ENCODE measurements around the gene SMG6.
"Not testable (repeated sequence)": the region's sequence is repeated elsewhere in the genome, so short reads cannot be mapped to it uniquely, and the experiment has no call there.

Gene SMG6

GRCh38 chr17:2172999-2173398, 130.6 kb downstream of the SMG6 start:
- no peak for DNase-seq (ENCODE audit: low read depth)
- H3K4me3 ChIP-seq (ENCODE audit: low read length) = no peak overlapping the region
- TF ChIP-seq, protein P1, sequence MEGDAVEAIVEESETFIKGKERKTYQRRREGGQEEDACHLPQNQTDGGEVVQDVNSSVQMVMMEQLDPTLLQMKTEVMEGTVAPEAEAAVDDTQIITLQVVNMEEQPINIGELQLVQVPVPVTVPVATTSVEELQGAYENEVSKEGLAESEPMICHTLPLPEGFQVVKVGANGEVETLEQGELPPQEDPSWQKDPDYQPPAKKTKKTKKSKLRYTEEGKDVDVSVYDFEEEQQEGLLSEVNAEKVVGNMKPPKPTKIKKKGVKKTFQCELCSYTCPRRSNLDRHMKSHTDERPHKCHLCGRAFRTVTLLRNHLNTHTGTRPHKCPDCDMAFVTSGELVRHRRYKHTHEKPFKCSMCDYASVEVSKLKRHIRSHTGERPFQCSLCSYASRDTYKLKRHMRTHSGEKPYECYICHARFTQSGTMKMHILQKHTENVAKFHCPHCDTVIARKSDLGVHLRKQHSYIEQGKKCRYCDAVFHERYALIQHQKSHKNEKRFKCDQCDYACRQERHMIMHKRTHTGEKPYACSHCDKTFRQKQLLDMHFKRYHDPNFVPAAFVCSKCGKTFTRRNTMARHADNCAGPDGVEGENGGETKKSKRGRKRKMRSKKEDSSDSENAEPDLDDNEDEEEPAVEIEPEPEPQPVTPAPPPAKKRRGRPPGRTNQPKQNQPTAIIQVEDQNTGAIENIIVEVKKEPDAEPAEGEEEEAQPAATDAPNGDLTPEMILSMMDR (conservative IDR thresholded peaks at IDR 0.05; ENCODE audit: low read depth, low read length) = no peak

GRCh38 chr17:2172077-2172851, 131.3 kb downstream of the SMG6 start:
- TF ChIP-seq, protein P1 (conservative IDR thresholded peaks at IDR 0.05; ENCODE audit: low read depth, low read length) = no peak
- peak; percentile 74 for DNase-seq (ENCODE audit: low read depth)
- peak overlapping the region; percentile 19 for H3K4me3 ChIP-seq (ENCODE audit: low read length)

GRCh38 chr17:2171702-2172076, 131.9 kb downstream of the SMG6 start:
- DNase-seq (ENCODE audit: low read depth) = no peak
- peak overlapping the region; percentile 9 for H3K4me3 ChIP-seq (ENCODE audit: low read length)
- TF ChIP-seq, protein P1 (conservative IDR thresholded peaks at IDR 0.05; ENCODE audit: low read depth, low read length) = no peak

- DNase-seq (ENCODE audit: low read depth) = no peak
These were observed 133.6 kb downstream of the SMG6 start for GRCh38 chr17:2170023-2170422.

DNA sequence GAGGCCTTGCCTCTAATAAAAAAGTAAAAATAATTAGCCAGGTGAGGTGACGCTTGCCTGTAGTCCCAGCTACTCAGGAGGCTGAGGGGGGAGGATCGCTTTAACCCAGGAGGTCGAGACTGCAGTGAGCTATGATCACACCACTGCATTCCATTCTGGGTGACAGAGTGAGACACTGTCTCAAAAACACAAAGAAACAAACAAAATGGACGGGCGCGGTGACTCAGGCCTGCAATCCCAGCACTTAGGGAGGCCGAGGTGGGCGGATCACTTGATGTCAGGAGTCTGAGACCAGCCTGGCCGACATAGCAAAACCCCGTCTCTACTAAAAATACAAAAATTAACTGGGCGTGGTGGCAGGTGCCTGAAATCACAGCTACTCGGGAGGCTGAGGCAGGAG, 137.9 kb downstream of the SMG6 start:
- not testable (repeated sequence) for DNase-seq (ENCODE audit: low read depth); H3K4me3 ChIP-seq (ENCODE audit: low read length)

More at GRCh38 chr17:2170023-2170422, 133.6 kb downstream of the SMG6 start:
- TF ChIP-seq, protein P1 (conservative IDR thresholded peaks at IDR 0.05; ENCODE audit: low read depth, low read length) = no peak
- H3K4me3 ChIP-seq (ENCODE audit: low read length) = no peak overlapping the region

DNA sequence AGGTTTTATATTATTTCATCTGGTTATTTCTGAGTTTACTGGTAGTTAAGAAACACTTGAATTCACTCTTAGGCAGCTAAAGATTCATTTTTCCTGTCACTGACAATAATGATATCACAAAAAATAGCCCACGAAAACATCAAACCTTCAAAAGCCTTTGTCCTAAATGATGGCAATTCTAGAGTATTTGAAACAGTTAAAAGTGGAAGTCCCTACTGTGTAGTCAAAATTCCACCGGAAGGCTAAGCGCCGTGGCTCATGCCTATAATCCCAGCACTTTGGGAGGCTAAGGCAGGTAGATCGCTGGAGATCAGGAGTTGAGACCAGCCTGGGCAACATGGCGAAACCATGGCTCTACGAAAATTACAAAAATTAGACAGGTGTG, 145.2 kb downstream of the SMG6 start:
- no peak overlapping the region for H3K4me3 ChIP-seq (ENCODE audit: low read length)
- no peak for DNase-seq (ENCODE audit: low read depth)
- TF ChIP-seq, protein P1 (conservative IDR thresholded peaks at IDR 0.05; ENCODE audit: low read depth, low read length) = no peak

GRCh38 chr17:2157675-2158395, 145.8 kb downstream of the SMG6 start:
- no peak for DNase-seq (ENCODE audit: low read depth)
- TF ChIP-seq, protein P1 (conservative IDR thresholded peaks at IDR 0.05; ENCODE audit: low read depth, low read length) = no peak
- H3K4me3 ChIP-seq (ENCODE audit: low read length) = no peak overlapping the region

Data from retinal pigment epithelial cell (primary cell).